NCI-H2196 treated with DMSO at 0.1 percent for 48 hours (cell line): ENCODE data around the gene EPB41L1.

Experiments used
- DNase-seq: peaks from one replicate; lab custom pipeline; 2025; ENCODE audit not compliant: unreplicated experiment; lab: John Stamatoyannopoulos, UW

Gene EPB41L1

GRCh38 chr20:36153736-36154699 is 522 bp upstream of the EPB41L1 start:
- peak; percentile 87 for DNase-seq

- DNase-seq: no peak
Measured at GRCh38 chr20:36155629-36155971, 1.1 kb downstream of the EPB41L1 start.

GRCh38 chr20:36155991-36156390 is 1.5 kb downstream of the EPB41L1 start:
- DNase-seq: no peak

- no peak for DNase-seq
Measured at GRCh38 chr20:36157610-36158009, 3.1 kb downstream of the EPB41L1 start.

GRCh38 chr20:36158160-36158741 is 3.7 kb downstream of the EPB41L1 start:
- DNase-seq: no peak

GRCh38 chr20:36159833-36160232 is 5.3 kb downstream of the EPB41L1 start:
- DNase-seq: no peak

- DNase-seq: no peak
Measured at GRCh38 chr20:36162272-36162966, 7.9 kb downstream of the EPB41L1 start.

- no peak for DNase-seq
Measured at GRCh38 chr20:36167902-36168503, 13.5 kb downstream of the EPB41L1 start.

- no peak for DNase-seq
Measured at GRCh38 chr20:36170542-36171215, 16.1 kb downstream of the EPB41L1 start.

GRCh38 chr20:36173451-36173933 is 19.0 kb downstream of the EPB41L1 start:
- peak; percentile 14 for DNase-seq

- DNase-seq: no peak
Measured at GRCh38 chr20:36175016-36175415, 20.5 kb downstream of the EPB41L1 start.

GRCh38 chr20:36175475-36175995 is 21.0 kb downstream of the EPB41L1 start:
- no peak for DNase-seq

GRCh38 chr20:36177716-36178115 is 23.2 kb downstream of the EPB41L1 start:
- no peak for DNase-seq

GRCh38 chr20:36179170-36179945 is 24.8 kb downstream of the EPB41L1 start:
- no peak for DNase-seq

GRCh38 chr20:36180323-36180722 is 25.8 kb downstream of the EPB41L1 start:
- DNase-seq: no peak

GRCh38 chr20:36181934-36182603 is 27.5 kb downstream of the EPB41L1 start:
- DNase-seq: no peak

GRCh38 chr20:36182604-36183154 is 28.1 kb downstream of the EPB41L1 start:
- no peak for DNase-seq

GRCh38 chr20:36183155-36183944 is 28.8 kb downstream of the EPB41L1 start:
- DNase-seq: no peak
